Activated naive CD8-positive, alpha-beta T cell treated with anti-CD3 and anti-CD28 coated beads for 36 hours (primary cell): Measurements from ENCODE around the gene KCNQ1. TPM values are rescaled to one million over a fixed set of nuclear protein-coding genes. Genes with fewer than 3 reads are reported as not detected.

Experiments
- DNase-seq: peaks from one replicate; pipeline ENCODE4 v3.0.0; 2021
- H3K27ac Mint-ChIP-seq: one replicate; pipeline ENCODE4 v1.8.0; 2022; ENCODE audit warnings: mild to moderate bottlenecking, moderate library complexity, mixed read lengths
- H3K27me3 Mint-ChIP-seq: one replicate; pipeline ENCODE4 v1.8.0; 2022; ENCODE audit warnings: mild to moderate bottlenecking, mixed read lengths
- H3K36me3 Mint-ChIP-seq: one replicate; pipeline ENCODE4 v1.8.0; 2021; ENCODE audit warnings: mild to moderate bottlenecking, mixed read lengths
- H3K4me1 Mint-ChIP-seq: one replicate; pipeline ENCODE4 v1.8.0; 2021; ENCODE audit warnings: mixed read lengths
- H3K4me3 Mint-ChIP-seq: one replicate; pipeline ENCODE4 v1.8.0; 2022; ENCODE audit warnings: mild to moderate bottlenecking, moderate library complexity, mixed read lengths
- H3K9me3 Mint-ChIP-seq: one replicate; pipeline ENCODE4 v1.8.0; 2022; ENCODE audit warnings: mixed read lengths
- total RNA-seq, 2 experiments: library from RNA; stranded (reverse); gene quantifications; one replicate each; pipeline ENCODE4 v1.2.3, GENCODE V29; 2021

KCNQ1 gene
- total RNA-seq, 2 experiments from 2014 or later, result 6.7 to 9.6 TPM

DNA sequence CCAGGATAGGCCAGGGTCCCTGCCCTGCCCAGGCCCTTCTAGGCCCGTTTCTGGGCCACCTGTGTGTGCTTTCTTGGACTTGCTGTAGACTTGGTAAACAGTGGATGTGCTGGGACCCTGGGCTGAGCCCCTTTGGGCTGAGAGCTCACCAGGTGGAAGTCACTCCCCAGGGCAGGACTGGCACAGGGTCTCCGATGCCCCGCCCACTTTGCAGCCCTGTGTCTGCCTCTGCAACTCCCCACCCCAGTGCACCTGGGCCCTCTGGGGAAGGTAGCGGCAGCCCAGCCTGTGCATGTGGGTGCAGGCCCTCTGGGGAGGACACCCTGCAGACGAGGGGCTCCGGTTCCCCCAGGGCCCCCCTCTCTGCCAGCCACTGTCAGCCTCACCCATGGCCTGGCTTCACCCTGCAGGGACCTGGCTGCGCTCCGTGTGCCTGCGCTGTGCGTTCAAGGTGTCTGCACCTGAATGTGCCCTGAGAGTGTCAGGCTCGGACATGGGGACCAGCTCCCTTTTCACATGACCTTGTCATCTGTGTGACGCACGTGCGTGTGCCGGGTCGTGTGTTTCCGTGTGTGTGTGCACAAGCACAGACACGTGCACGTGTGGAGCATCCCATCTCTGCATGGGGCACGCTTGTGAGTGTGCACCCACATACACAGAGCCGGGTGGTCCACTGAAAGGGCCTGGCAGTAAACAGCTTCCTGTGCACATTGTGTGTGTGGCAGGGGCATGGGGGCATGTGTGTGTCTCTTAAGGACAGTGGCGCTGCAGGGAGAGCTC lies 136.5 kb downstream of the KCNQ1 start:
- DNase-seq, result no peak
- no peak overlapping the region for H3K4me3 Mint-ChIP-seq
- no peaks in the 10 kb centered on the region for H3K36me3 Mint-ChIP-seq
- H3K9me3 Mint-ChIP-seq, result no peaks in the 10 kb centered on the region
- H3K27ac Mint-ChIP-seq, result no peak overlapping the region
- no peaks in the 10 kb centered on the region for H3K27me3 Mint-ChIP-seq
- no peaks in the 10 kb centered on the region for H3K4me1 Mint-ChIP-seq

DNA sequence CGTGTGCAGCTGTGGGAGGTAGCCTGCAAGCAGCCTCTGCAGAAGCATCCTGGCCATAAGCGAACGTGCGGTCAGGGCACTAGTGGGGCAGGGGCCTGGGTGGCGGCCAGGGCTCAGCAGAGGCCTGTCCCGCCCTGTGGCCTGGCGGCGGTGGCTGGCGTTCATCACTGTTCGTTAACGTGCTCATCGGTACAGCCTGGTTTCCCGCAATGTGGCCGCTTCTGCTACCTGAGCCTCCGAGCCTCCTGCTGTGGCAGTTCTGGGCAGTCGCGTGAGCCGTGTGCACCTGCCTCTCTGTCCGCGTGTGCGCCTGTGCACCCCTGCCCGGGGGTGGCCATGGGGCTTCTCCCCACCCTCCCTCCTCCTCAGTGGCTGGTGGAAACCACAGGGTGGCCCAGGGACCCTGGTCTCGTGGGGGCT lies 137.1 kb downstream of the KCNQ1 start:
- no peak overlapping the region for H3K4me3 Mint-ChIP-seq
- no peaks in the 10 kb centered on the region for H3K9me3 Mint-ChIP-seq
- no peaks in the 10 kb centered on the region for H3K36me3 Mint-ChIP-seq
- no peak overlapping the region for H3K27ac Mint-ChIP-seq
- H3K27me3 Mint-ChIP-seq, result no peaks in the 10 kb centered on the region
- no peak for DNase-seq
- H3K4me1 Mint-ChIP-seq, result no peaks in the 10 kb centered on the region

DNA sequence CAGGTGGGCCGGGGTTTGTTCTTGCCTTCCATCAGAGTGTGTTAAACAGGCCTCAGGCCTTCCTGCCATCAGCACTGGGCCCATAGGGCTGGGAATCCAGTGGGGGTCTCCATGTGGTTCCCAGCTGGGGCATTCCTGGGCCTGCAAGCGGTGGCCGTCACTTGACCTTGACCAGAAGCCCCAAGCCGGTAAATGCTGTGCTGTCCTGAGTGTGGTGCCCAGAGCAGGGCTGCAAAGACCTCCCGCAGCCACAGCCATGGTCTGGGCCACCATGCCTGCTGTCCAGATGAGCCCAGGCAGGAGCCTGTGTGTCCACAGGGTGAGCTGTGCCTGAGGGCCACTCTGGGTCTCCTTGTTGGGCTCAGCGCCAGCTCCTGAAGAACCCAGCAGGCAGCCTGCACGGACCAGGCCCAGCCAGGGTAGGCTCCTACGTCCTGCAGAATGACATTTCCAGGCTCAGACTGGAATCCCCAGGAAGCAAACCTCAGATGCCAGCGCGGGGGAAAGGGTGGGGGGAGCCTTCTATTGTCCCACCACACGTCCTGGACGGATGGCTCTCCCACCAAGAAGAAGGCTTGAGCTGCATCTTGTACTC lies 137.6 kb downstream of the KCNQ1 start:
- Mint-ChIP-seq H3K36me3 (no peaks in the 10 kb centered on the region), H3K4me1 (no peaks in the 10 kb centered on the region), H3K27me3 (no peaks in the 10 kb centered on the region), H3K4me3 (no peak overlapping the region), H3K27ac (no peak overlapping the region), H3K9me3 (no peaks in the 10 kb centered on the region)
- DNase-seq, result no peak

DNA sequence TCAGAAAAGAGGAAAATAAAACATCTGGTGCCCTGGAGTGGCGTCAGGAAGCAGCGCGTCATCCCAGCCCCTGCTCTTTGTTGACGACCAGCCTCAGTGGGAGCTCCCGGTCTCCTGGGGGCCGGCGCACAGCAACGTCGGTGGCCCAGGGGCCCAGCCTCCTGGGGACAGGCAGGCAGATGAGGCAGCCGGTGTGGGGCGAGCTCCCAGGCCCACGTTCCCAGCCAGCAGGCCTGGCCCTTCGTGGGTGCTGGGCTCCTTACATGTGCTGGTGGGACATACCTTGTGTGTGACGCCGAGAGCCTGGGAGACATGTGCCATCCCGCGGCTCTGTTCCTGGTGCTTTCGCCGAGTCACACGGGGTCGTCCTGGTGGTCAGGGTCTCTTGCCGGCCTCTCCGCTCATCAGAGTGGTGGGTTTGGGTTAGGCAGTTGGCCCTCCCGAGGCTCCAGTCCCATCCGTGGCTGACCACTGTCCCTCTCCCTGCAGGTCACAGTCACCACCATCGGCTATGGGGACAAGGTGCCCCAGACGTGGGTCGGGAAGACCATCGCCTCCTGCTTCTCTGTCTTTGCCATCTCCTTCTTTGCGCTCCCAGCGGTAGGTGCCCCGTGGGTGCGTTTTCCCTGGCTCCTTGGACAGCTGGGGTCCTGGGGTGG lies 138.3 kb downstream of the KCNQ1 start:
- H3K4me3 Mint-ChIP-seq, result no peak overlapping the region
- H3K27me3 Mint-ChIP-seq, result no peaks in the 10 kb centered on the region
- H3K9me3 Mint-ChIP-seq, result no peaks in the 10 kb centered on the region
- H3K27ac Mint-ChIP-seq, result no peak overlapping the region
- no peaks in the 10 kb centered on the region for H3K36me3 Mint-ChIP-seq
- H3K4me1 Mint-ChIP-seq, result no peaks in the 10 kb centered on the region
- no peak for DNase-seq

DNA sequence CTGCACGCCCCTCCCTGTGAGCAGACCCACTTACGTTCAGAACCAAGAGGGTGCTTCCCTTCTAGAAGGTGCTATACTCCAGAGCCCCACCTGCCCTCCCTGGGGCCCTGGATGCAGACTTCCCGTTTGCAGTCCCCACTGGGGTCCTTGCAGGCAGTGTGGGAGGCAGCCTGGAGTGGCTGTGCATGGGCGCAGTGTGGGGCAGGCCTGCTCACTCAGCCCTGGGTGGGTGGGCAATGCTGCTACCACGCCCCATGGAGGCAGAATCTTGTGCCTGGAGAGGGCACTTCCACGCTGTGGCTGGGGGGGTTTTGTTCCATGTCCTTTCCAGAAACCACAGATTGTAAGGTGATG lies 138.8 kb downstream of the KCNQ1 start:
- Mint-ChIP-seq H3K4me1 (no peaks in the 10 kb centered on the region), H3K27ac (no peak overlapping the region), H3K27me3 (no peaks in the 10 kb centered on the region), H3K4me3 (no peak overlapping the region), H3K36me3 (no peaks in the 10 kb centered on the region), H3K9me3 (no peaks in the 10 kb centered on the region)
- no peak for DNase-seq

DNA sequence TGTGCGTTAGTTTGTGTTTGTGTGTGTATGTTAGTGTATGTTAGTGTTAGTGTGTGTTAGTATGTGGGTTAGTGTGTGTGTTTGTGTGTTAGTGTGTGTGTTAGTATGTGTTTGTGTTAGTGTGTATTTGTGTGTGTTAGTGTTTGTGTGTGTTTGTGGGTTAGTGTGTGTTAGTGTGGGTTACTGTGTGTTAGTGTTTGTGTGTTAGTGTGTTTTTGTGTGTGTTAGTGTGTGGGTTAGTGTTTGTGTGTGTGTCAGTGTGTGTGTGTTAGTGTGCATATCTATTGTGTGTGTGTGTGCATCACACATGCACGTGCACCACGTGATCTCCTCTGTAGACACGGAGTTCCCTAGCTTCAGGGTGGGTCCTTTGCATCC lies 139.6 kb downstream of the KCNQ1 start:
- DNase-seq, result no peak
- Mint-ChIP-seq H3K4me1 (no peaks in the 10 kb centered on the region), H3K9me3 (no peaks in the 10 kb centered on the region), H3K27ac (no peak overlapping the region), H3K36me3 (no peaks in the 10 kb centered on the region), H3K27me3 (no peaks in the 10 kb centered on the region), H3K4me3 (no peak overlapping the region)

DNA sequence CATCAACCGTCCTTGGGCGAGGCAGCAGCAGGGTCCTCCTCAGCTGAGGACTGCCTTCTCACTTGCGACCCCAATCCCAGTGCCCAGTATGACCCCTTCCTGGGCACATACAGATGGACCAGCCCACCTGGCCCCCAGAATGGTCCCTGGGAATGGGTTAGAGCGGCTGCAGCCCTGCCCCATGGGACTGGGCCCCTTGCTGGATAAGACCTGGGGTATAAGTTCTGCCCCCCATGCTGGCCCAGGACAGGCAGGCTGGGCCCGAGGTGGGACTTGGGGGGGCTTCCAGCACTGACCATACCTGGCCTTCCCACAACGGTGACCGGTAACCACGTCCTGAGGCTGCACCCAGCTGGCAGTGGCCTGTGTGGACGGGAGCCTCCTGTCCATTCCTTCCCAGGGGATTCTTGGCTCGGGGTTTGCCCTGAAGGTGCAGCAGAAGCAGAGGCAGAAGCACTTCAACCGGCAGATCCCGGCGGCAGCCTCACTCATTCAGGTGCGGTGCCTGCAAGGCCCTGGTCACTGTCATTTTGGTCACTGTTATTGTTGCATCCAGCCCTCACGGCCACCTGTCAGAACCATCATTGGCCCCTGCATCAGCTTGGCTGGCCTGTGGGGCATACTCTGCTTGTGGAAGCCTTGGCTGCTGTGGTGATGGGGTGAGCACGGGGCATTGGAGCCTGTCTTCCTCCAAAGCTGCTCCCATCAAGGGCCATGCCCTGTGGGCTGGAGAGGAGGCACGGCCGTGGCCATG lies 140.2 kb downstream of the KCNQ1 start:
- no peak for DNase-seq
- H3K27me3 Mint-ChIP-seq, result no peaks in the 10 kb centered on the region

DNA sequence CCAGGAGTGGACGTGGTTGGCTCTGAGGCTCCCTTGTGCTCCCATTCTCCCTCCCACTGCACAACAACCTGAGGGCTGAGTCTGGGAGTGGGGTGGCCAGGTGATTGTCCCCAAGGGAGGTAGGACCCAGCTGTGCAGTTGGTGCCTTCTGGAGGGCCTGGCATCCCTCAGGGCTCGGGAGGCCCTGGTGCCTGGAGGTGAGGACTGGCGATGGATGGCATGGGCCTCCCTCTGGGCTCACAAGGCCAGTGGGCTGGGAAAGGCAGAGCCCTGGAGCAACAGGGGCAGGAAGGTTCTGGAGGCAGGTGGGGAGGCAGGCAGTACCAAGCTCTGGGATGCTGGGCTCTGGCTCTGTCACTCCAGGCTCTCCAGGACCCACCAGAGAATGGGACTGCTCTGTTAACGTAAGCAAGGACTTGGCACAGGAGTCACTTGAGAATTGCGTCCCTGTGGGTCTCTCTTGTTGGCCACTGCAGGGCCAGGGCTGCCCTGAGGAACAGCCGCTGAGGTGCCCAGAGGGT lies 140.8 kb downstream of the KCNQ1 start:
- H3K36me3 Mint-ChIP-seq, result no peaks in the 10 kb centered on the region

More for the DNA sequence above, 140.2 kb downstream of the KCNQ1 start:
- Mint-ChIP-seq H3K27ac (no peak overlapping the region), H3K36me3 (no peaks in the 10 kb centered on the region), H3K9me3 (no peaks in the 10 kb centered on the region), H3K4me1 (no peaks in the 10 kb centered on the region), H3K4me3 (no peak overlapping the region)

DNA sequence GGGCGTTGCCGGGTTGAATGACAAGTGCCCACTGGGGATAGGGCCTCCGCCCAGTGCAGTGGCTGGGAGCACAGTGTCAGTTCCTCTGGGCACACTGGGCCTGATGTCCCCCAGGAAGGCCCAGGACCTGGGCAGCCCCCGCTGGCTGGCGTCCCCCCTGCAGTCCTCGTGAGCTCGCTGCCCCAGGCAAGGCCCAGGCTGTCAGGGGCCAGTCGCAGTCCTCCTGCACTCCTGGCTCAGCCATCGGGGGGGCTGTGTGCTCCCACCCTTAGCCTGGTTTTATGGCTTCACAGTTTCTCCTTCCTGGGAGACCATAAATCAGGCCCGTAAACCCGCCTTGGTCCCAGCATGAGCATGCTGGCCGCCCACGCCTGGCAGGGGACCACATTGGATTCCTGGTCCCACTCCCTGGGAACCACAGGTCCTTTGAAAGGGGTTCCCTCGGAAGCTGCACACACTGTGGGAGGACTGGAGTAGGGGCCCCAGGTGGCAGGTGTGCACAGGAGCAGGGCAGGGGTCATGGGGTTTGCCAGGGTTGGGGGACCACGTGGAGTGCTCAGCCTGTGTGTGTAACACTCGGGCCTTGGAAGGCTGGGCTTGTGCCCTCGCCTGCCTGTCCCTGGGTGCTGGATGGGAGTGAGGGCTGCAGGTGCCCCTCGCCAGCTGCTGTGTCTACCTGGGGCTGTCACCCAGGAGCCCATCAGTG lies 141.4 kb downstream of the KCNQ1 start:
- DNase-seq, result no peak
- no peak overlapping the region for H3K4me3 Mint-ChIP-seq

More for the DNA sequence above, 140.8 kb downstream of the KCNQ1 start:
- Mint-ChIP-seq H3K27ac (no peak overlapping the region), H3K4me3 (no peak overlapping the region), H3K9me3 (no peaks in the 10 kb centered on the region), H3K4me1 (no peaks in the 10 kb centered on the region), H3K27me3 (no peaks in the 10 kb centered on the region)
- DNase-seq, result no peak

DNA sequence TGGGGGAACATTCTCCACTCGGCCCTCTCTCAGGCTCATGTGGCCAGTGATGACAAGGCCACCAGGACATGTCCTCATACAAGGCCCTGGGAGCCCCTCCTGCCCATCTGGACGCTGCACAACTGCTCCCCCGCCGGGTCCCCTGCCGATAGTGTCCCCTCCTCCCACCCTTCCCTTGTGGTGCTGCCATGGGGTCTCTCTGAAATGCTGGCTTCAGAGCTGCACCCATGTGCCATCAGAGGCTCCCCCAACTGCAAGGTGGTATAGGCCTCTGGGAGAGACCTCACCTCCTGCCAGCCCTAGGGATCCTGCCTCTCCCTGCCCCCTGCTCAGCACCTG lies 142.0 kb downstream of the KCNQ1 start:
- Mint-ChIP-seq H3K27me3 (no peaks in the 10 kb centered on the region), H3K27ac (no peak overlapping the region), H3K36me3 (no peaks in the 10 kb centered on the region), H3K4me3 (no peak overlapping the region), H3K4me1 (no peaks in the 10 kb centered on the region), H3K9me3 (no peaks in the 10 kb centered on the region)
- DNase-seq, result no peak

More for the DNA sequence above, 141.4 kb downstream of the KCNQ1 start:
- Mint-ChIP-seq H3K27ac (no peak overlapping the region), H3K9me3 (no peaks in the 10 kb centered on the region), H3K36me3 (no peaks in the 10 kb centered on the region), H3K27me3 (no peaks in the 10 kb centered on the region), H3K4me1 (no peaks in the 10 kb centered on the region)

DNA sequence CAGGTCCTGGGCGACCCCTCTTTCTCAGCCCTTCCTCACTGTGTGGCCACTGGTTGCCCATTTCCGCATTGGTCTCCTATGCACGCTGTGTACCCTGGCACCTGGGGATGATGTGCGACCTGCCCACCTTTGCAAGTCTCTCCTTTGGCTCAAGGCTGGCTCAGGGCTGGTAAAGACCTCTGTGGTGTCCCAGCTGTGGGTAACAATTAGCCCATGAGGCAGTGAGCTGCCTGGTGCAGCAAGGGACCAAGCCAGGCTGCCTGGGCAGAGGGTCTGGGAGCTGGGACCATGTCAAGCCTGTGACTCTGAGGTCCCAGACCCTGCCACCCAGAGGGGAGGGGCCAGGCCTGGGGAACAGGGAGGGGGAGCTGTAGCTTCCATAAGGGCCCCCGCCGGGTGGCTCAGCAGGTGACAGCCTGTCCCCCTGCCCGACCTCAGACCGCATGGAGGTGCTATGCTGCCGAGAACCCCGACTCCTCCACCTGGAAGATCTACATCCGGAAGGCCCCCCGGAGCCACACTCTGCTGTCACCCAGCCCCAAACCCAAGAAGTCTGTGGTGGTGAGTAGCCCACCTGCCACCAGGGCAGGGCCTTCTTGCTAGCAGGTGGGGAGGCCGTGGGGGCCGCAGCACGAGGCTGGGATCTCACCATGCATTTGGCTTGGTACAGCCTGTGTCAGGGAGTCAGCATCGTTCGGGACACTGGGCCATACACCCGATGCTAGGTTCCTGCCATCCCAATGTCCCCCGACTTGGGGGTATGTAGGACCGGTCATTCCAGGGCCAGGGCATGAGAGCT lies 142.5 kb downstream of the KCNQ1 start:
- H3K27ac Mint-ChIP-seq, result no peak overlapping the region
- H3K36me3 Mint-ChIP-seq, result no peaks in the 10 kb centered on the region
- H3K9me3 Mint-ChIP-seq, result no peaks in the 10 kb centered on the region
- no peak for DNase-seq
- H3K27me3 Mint-ChIP-seq, result no peaks in the 10 kb centered on the region
- H3K4me1 Mint-ChIP-seq, result no peaks in the 10 kb centered on the region
- no peak overlapping the region for H3K4me3 Mint-ChIP-seq

DNA sequence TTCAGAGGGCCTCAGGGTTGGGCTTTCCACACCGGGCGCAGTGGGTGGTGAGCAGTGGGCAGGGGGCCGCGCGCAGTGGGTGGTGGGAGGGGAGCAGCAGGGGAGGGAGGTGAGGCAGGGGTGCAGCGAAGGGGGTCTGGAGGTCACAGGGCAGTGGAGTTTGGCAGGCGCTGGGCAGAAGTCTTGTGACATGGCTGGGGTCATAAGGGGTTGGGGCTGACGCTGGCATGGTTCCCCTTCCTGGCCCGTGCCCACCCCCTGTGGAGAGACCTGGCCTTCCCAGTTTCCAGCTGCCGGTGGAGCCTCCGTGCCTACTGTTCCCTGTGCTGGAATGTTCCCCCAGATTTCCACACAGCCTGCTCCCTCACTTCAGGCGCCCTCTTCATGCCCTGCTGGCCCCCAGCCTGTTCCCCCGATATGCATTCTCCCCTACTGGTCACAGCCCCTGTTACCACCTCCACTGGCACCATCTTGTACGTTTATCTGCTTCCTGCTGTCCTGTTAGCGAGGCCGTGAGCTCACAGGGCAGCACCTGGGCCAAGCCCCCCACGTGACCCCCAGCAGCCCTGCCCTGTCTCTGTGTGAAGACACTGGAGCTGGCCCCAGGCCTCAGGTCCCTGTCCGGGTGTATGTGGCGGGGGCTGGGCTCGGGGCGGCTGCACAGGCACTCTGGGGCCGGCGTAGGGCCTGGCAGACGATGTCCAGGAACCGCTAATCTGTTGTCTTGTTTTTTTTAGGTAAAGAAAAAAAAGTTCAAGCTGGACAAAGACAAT lies 143.4 kb downstream of the KCNQ1 start:
- Mint-ChIP-seq H3K4me1 (no peaks in the 10 kb centered on the region), H3K4me3 (no peak overlapping the region), H3K9me3 (no peaks in the 10 kb centered on the region), H3K27me3 (no peaks in the 10 kb centered on the region), H3K36me3 (peaks cover 2% of the 10 kb centered on the region), H3K27ac (no peak overlapping the region)
- no peak for DNase-seq

DNA sequence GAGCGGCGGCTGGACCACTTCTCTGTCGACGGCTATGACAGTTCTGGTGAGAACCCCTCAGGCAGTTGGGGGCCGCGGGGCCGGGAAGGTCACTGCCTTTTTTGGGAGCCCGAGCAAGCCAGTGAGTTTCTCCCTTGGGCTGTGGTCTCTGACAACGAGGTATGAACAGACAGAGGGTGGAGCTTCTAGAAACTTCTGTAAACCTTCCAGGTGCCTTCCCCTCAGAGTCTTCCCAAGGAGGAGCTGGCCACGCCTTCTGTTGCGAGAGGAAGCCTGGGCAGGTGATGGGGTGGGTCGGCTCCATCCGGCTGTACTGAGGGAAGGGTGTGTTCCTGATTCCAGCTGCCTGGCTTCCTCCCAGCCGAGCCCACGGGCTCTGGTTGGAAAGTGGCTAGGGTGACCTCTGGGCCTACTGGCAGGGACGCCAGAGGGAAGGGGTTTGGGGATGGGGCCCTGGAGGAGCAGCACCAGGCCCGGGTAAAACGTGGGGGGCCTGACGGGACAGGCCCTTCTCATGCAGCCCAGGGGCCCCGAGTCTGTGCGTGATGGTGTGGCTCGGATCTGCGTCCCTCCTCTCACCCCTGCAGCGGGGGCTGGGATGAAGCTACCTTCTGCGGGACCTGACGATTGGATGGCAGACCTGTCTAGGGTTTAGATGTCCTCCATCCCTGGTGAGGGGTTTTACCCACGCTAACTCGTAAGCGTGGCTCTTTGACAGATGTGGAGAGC lies 144.2 kb downstream of the KCNQ1 start:
- no peaks in the 10 kb centered on the region for H3K27me3 Mint-ChIP-seq
- peaks cover 5% of the 10 kb centered on the region for H3K36me3 Mint-ChIP-seq
- no peak for DNase-seq
- H3K9me3 Mint-ChIP-seq, result no peaks in the 10 kb centered on the region
- no peak overlapping the region for H3K4me3 Mint-ChIP-seq
- H3K27ac Mint-ChIP-seq, result no peak overlapping the region
- H3K4me1 Mint-ChIP-seq, result no peaks in the 10 kb centered on the region
